CD4-positive, CD25-positive, alpha-beta regulatory T cell (primary cell): ENCODE results near the gene CAP2. TPM values are rescaled to one million over a fixed set of nuclear protein-coding genes. Genes with fewer than 3 reads are reported as not detected.
"Not testable (repeated sequence)": the region's sequence is repeated elsewhere in the genome, so short reads cannot be mapped to it uniquely, and the experiment has no call there.

Experiments used
- ATAC-seq, 2 donors: fragments of 150-1000 bp; cut with Tn5 transposase; one replicate each; pipeline ENCODE4 v1.10.0; 2021; ENCODE audit warnings: low read depth in 2 of 2, moderate number of reproducible peaks in 2 of 2, moderate library complexity in 1 of 2
- DNase-seq, 3 donors: peaks; one replicate each; pipeline versions ENCODE4 v3.0.0 to v3.0.0-alpha.2; 2012 to 2022; ENCODE audit warnings: mixed read lengths in 1 of 3
- H3K27ac ChIP-seq: one replicate; pipeline ENCODE4 v1.7.0; 2013; ENCODE audit warnings: mild to moderate bottlenecking, low read length; ENCODE audit not compliant: insufficient read depth, poor library complexity, severe bottlenecking
- H3K27me3 ChIP-seq: one replicate; pipeline ENCODE4 v1.7.0; 2013; ENCODE audit warnings: low read length; ENCODE audit not compliant: control insufficient read depth, insufficient read depth
- H3K36me3 ChIP-seq: one replicate; pipeline ENCODE4 v1.7.0; 2013; ENCODE audit warnings: mild to moderate bottlenecking, low read length, moderate library complexity; ENCODE audit not compliant: control insufficient read depth, insufficient read depth
- H3K4me1 ChIP-seq: 2 replicates; pipeline ENCODE4 v1.7.0; 2013; ENCODE audit warnings: mild to moderate bottlenecking, low read length; ENCODE audit not compliant: insufficient read depth, control insufficient read depth, poor library complexity, severe bottlenecking
- H3K4me3 ChIP-seq: one replicate; pipeline ENCODE4 v1.7.0; 2013; ENCODE audit warnings: low read depth, mild to moderate bottlenecking, low read length, moderate library complexity
- H3K9me3 ChIP-seq, 2 experiments: 1 replicate in 1 of 2; 2 replicates in 1 of 2; pipeline ENCODE4 v1.7.0; 2013; ENCODE audit warnings: low read length in 2 of 2, mild to moderate bottlenecking in 1 of 2, moderate library complexity in 1 of 2; ENCODE audit not compliant: control insufficient read depth in 2 of 2
- H3K27ac Mint-ChIP-seq, 3 donors: one replicate each; pipeline ENCODE4 v1.8.0; 2020 to 2022; ENCODE audit warnings: mild to moderate bottlenecking in 3 of 3, mixed read lengths in 3 of 3, moderate library complexity in 2 of 3
- H3K27me3 Mint-ChIP-seq: one replicate; pipeline ENCODE4 v1.8.0; 2022; ENCODE audit warnings: mild to moderate bottlenecking, mixed read lengths
- H3K36me3 Mint-ChIP-seq: one replicate; pipeline ENCODE4 v1.8.0; 2020; ENCODE audit warnings: mixed read lengths
- H3K4me1 Mint-ChIP-seq, 4 donors: one replicate each; pipeline ENCODE4 v1.8.0; 2020 to 2022; ENCODE audit warnings: mixed read lengths in 4 of 4, mild to moderate bottlenecking in 1 of 4
- H3K4me3 Mint-ChIP-seq, 4 donors: one replicate each; pipeline ENCODE4 v1.8.0; 2020 to 2022; ENCODE audit warnings: mild to moderate bottlenecking in 4 of 4, mixed read lengths in 4 of 4, moderate library complexity in 3 of 4
- H3K9me3 Mint-ChIP-seq, 7 donors: one replicate each; pipeline ENCODE4 v1.8.0; 2020 to 2022; ENCODE audit warnings: mixed read lengths in 7 of 7, mild to moderate bottlenecking in 3 of 7, moderate library complexity in 2 of 7
- polyA plus RNA-seq, 4 donors: library from polyadenylated mRNA; unstranded; fragments of 300-500 nt; fragmentation: Illumina TruSeq; gene quantifications; one replicate each; pipeline ENCODE4 v1.2.3, GENCODE V29; 2021
- total RNA-seq: library from RNA; stranded (reverse); gene quantifications from one replicate; pipeline ENCODE4 v1.2.3, GENCODE V29; 2022

CAP2 gene
- total and polyA plus RNA-seq, 5 donors from 2014 or later = not detected

DNA sequence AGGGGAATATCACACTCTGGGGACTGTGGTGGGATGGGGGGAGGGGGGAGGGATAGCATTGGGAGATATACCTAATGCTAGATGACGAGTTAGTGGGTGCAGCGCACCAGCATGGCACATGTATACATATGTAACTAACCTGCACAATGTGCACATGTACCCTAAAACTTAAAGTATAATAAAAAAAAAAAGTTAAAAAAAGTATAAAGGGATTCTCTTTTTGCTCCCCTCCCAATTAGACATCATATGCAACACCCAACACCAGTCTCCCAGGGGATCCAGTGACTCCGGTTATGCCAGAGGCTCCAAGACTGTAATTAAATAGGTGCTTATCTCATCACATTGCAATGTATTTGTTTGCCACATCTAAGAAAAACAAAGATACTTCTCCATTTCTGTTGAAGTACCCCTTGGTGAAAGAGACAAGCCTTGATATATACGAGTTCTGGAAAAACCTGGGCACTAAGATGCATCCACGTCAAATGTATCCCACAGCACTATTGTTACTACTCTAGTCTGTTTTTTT, 35.3 kb downstream of the CAP2 start:
- not testable (repeated sequence) for H3K36me3 ChIP-seq, H3K4me1 ChIP-seq, H3K4me3 ChIP-seq, H3K27me3 ChIP-seq, H3K9me3 Mint-ChIP-seq, DNase-seq, H3K27ac Mint-ChIP-seq, H3K4me1 Mint-ChIP-seq, ATAC-seq, H3K9me3 ChIP-seq, H3K4me3 Mint-ChIP-seq, H3K27ac ChIP-seq, H3K36me3 Mint-ChIP-seq
- peaks cover 13% of the 10 kb centered on the region for H3K27me3 Mint-ChIP-seq

DNA sequence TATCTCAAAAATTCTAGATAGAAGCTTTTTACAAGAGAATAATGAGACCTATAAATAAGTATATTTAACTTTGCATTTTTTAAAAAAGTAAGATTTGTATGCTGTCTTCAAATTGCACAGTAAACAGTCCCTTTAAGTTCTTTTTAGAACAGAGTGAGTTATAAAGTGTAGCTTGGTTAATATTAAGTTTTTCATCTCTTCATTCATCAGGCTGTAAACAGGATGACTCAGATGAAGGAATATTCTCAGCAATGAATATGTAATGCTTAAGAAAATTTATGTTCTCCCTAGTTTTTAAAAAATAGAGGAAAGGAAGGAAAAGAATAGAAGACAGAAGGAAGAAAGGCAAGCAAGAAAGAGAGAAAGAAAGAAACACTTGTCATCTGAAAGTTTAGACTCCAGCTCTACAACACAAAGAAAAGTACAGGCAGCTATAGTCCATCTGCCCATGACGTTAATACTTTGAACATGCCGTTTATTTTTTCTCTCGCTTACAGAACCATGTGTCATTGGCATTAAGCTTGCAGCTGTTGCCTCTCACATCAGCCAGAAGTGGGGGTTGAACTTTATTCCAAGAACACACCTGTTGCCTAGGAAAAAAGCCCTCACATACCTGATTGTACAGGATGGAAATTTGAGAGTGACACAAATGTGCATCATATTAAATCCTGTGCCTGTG, 36.1 kb downstream of the CAP2 start:
- DNase-seq (no peak), ATAC-seq (no peak)
- no peak overlapping the region for H3K27ac Mint-ChIP-seq
- H3K4me3 ChIP-seq = no peak overlapping the region
- H3K4me1 ChIP-seq = no peaks in the 10 kb centered on the region
- H3K27me3 ChIP-seq = no peaks in the 10 kb centered on the region
- H3K36me3 ChIP-seq = no peaks in the 10 kb centered on the region
- no peak overlapping the region for H3K27ac ChIP-seq
- no peaks in the 10 kb centered on the region for H3K9me3 ChIP-seq
- no peaks in the 10 kb centered on the region for H3K36me3 Mint-ChIP-seq
- H3K27me3 Mint-ChIP-seq = peaks cover 14% of the 10 kb centered on the region
- H3K4me1 Mint-ChIP-seq = no peaks in the 10 kb centered on the region
- H3K4me3 Mint-ChIP-seq = no peak overlapping the region
- no peaks in the 10 kb centered on the region for H3K9me3 Mint-ChIP-seq

DNA sequence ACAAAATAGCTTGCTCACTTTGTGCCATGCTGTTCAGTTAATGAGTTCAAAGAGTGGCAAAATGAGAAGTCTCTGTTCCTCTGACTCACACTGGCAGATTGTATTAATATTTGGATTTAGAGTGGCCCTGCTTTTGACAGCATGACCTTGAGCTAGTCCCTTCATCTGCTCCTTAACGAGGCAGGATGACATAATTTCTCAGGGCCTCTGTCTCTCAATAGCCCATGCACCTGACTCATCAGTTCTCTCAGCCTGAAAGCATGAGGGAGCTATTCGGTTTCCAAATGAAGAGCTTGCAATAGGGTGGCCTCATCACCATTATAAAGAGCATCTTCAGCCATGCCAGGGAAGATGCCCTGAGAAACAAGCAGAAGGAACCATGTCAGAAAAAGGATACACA, 38.2 kb downstream of the CAP2 start:
- H3K4me1 ChIP-seq = no peaks in the 10 kb centered on the region
- no peak overlapping the region for H3K4me3 ChIP-seq
- no peaks in the 10 kb centered on the region for H3K36me3 ChIP-seq
- Mint-ChIP-seq H3K36me3 (no peaks in the 10 kb centered on the region), H3K4me1 (no peaks in the 10 kb centered on the region), H3K4me3 (no peak overlapping the region), H3K27me3 (peaks cover 14% of the 10 kb centered on the region), H3K9me3 (no peaks in the 10 kb centered on the region), H3K27ac (no peak overlapping the region)
- H3K9me3 ChIP-seq = no peaks in the 10 kb centered on the region
- H3K27ac ChIP-seq = no peak overlapping the region
- ATAC-seq = no peak
- DNase-seq = no peak
- no peaks in the 10 kb centered on the region for H3K27me3 ChIP-seq

DNA sequence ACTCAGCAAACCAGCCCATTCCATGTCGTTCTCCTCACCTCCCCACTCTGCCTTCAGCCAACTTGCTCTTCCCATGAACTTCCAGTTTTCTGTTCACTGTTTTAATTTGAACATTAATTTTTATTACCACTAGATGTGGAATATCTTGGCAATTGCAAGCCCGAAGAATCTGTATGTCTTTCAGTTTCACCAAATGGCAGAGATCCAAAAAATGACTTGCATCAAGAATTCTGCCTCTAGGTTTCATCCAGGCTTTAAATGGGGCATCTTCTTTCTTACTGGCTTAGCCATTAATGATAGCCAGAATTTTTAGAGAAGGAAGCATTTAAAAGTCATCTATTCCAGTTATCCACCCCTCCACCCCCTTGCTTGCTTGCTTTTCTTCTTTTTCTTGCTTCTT, 39.0 kb downstream of the CAP2 start:
- Histone ChIP-seq H3K36me3 (no peaks in the 10 kb centered on the region), H3K27me3 (no peaks in the 10 kb centered on the region), H3K27ac (no peak overlapping the region), H3K9me3 (no peaks in the 10 kb centered on the region), H3K4me1 (no peaks in the 10 kb centered on the region), H3K4me3 (no peak overlapping the region)
- no peak for DNase-seq
- Mint-ChIP-seq H3K27ac (no peak overlapping the region), H3K4me1 (no peaks in the 10 kb centered on the region), H3K27me3 (peaks cover 14% of the 10 kb centered on the region), H3K9me3 (no peaks in the 10 kb centered on the region), H3K4me3 (no peak overlapping the region), H3K36me3 (no peaks in the 10 kb centered on the region)
- ATAC-seq = no peak

DNA sequence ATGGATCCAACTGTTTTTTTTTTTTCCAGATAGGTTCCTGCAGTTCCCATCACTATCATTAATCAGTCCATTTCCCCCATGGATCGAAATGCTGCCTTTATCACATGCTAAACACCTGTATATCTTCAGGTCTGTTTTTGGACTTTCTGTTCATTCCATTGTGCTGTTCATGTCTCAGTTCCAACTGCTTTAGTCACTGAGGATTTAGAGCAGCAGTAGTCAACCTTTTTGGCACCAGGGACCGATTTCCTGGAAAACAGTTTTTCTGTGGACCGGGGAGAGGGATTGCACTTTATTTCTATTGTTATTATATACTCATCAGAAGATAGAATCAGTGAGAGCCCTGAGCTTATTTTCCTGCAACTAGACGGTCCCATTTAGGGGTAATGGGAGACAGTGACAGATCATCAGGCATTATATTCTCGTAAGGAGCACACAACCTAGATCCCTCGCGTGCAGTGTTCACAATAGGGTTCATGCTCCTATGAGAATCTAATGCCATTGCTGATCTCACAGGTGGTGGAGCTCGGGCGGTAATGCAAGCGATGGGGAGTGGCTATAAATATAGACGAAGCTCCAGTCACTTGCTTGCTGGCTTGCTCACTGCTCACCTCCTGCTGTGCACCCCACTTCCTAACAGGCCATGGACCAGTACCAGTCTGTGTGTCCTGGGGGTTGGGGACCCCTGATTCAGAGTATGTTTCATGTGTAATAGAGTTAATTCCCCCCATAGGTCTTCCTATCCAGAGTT, 46.0 kb downstream of the CAP2 start:
- ATAC-seq (no peak), DNase-seq (no peak)
- Mint-ChIP-seq H3K27me3 (no peaks in the 10 kb centered on the region), H3K27ac (no peak overlapping the region), H3K36me3 (no peaks in the 10 kb centered on the region), H3K4me3 (no peak overlapping the region), H3K4me1 (no peaks in the 10 kb centered on the region), H3K9me3 (peaks cover 0 to 1% (median 0%) of the 10 kb centered on the region in 7 donors)
- Histone ChIP-seq H3K9me3 (no peaks in the 10 kb centered on the region), H3K27ac (no peak overlapping the region), H3K4me1 (no peaks in the 10 kb centered on the region), H3K36me3 (no peaks in the 10 kb centered on the region), H3K27me3 (no peaks in the 10 kb centered on the region), H3K4me3 (no peak overlapping the region)

DNA sequence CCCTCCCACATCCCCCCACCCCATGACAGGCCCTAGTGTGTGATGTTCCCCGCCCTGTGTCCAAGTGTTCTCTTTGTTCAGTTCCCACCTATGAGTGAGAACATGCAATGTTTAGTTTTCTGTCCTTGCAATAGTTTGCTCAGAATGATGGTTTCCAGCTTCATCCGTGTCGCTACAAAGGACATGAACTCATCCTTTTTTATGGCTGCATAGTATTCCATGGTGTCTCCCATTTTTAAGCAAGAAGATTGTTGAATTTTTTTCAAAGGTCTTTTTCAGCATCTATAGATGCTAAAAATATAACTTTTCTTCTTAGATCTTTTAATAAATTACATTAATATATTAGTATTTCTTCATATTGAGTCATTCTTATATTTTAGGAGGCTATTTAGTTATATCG, 47.4 kb downstream of the CAP2 start:
- H3K36me3 Mint-ChIP-seq = not testable (repeated sequence)

DNA sequence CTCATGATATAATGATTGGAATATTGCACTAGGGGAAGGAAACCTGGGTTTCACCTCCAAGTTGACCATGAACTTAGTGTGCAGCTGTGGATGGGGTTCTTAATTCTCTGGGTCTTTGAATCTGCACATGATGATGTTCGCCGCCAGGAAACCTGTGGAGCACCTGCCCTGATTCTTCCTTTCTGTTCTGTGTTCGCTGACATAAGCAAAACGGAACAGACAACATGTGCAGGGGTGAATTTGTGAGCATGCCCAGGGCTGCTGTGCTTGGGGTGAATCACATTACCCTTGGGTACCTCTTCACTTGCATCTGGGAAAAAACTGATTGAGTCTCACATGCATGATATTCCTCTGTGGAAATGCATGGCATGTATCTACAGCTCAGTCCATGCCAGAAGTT, 48.8 kb downstream of the CAP2 start:
- no peaks in the 10 kb centered on the region for H3K27me3 ChIP-seq
- no peaks in the 10 kb centered on the region for H3K36me3 ChIP-seq
- H3K27ac Mint-ChIP-seq = no peak overlapping the region
- H3K27ac ChIP-seq = no peak overlapping the region
- no peaks in the 10 kb centered on the region for H3K4me1 ChIP-seq
- no peak overlapping the region for H3K4me3 ChIP-seq
- no peak for ATAC-seq
- DNase-seq = no peak
- no peak overlapping the region for H3K4me3 Mint-ChIP-seq
- no peaks in the 10 kb centered on the region for H3K9me3 ChIP-seq
- no peaks in the 10 kb centered on the region for H3K27me3 Mint-ChIP-seq
- H3K9me3 Mint-ChIP-seq = peaks cover 0 to 1% (median 0%) of the 10 kb centered on the region in 7 donors
- H3K4me1 Mint-ChIP-seq = no peaks in the 10 kb centered on the region
- H3K36me3 Mint-ChIP-seq = no peaks in the 10 kb centered on the region

More for the DNA sequence above, 47.4 kb downstream of the CAP2 start:
- not testable (repeated sequence) for H3K4me3 Mint-ChIP-seq, H3K27ac ChIP-seq, H3K4me1 Mint-ChIP-seq, H3K4me1 ChIP-seq, H3K36me3 ChIP-seq, H3K27ac Mint-ChIP-seq, H3K27me3 ChIP-seq, H3K9me3 ChIP-seq, H3K9me3 Mint-ChIP-seq, ATAC-seq, H3K4me3 ChIP-seq, DNase-seq, H3K27me3 Mint-ChIP-seq

DNA sequence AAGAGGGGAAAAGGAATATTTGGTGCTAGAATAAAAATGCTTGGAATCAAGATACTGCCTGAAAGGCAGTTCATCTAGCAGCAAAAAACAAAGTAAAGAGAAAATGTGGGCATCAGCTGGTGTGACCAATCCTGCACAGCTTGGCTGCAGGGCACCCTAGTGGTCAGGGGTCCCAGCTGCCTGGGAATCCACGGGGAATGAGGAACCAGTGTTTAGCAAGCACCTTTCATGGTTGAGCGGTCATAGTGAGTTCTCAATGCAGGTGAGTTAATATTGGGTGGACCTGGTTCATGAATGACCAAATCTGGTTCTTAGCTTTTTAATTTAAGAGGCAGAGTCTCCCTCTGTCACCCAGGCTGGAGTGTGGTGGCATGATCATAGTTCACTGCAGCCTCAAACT, 53.3 kb downstream of the CAP2 start:
- Histone ChIP-seq H3K9me3 (no peaks in the 10 kb centered on the region), H3K36me3 (no peaks in the 10 kb centered on the region), H3K27ac (no peak overlapping the region), H3K4me3 (no peak overlapping the region), H3K27me3 (no peaks in the 10 kb centered on the region), H3K4me1 (no peaks in the 10 kb centered on the region)
- no peaks in the 10 kb centered on the region for H3K9me3 Mint-ChIP-seq
- no peak for DNase-seq
- no peaks in the 10 kb centered on the region for H3K4me1 Mint-ChIP-seq
- ATAC-seq = no peak
- H3K27me3 Mint-ChIP-seq = no peaks in the 10 kb centered on the region
- H3K4me3 Mint-ChIP-seq = no peak overlapping the region
- H3K36me3 Mint-ChIP-seq = no peaks in the 10 kb centered on the region
- no peak overlapping the region for H3K27ac Mint-ChIP-seq
